Stimulated activated CD4-positive, alpha-beta T cell treated with anti-CD3 and anti-CD28 coated beads, TNF-alpha, amount 100 ng/mL, for 1 hour (primary cell): ENCODE results near the gene CMSS1.

Source experiments
- DNase-seq, 3 donors: peaks; one replicate each; pipeline ENCODE4 v3.0.0-alpha.2; 2020; ENCODE audit warnings: low read depth in 3 of 3, low spot score in 1 of 3

The CMSS1 gene

GRCh38 chr3:99981138-99981537, 163.5 kb downstream of the CMSS1 start:
- DNase-seq, result no peak

GRCh38 chr3:99982650-99983049, 165.0 kb downstream of the CMSS1 start:
- no peak for DNase-seq

- no peak for DNase-seq
These were observed 166.5 kb downstream of the CMSS1 start for GRCh38 chr3:99984139-99984538.

GRCh38 chr3:99984668-99985067, 167.0 kb downstream of the CMSS1 start:
- no peak for DNase-seq

GRCh38 chr3:99990179-99990578, 172.5 kb downstream of the CMSS1 start:
- no peak for DNase-seq

- no peak for DNase-seq
These were observed 179.6 kb downstream of the CMSS1 start for GRCh38 chr3:99997293-99997692.

GRCh38 chr3:99999536-99999935, 181.9 kb downstream of the CMSS1 start:
- DNase-seq, result no peak

DNA sequence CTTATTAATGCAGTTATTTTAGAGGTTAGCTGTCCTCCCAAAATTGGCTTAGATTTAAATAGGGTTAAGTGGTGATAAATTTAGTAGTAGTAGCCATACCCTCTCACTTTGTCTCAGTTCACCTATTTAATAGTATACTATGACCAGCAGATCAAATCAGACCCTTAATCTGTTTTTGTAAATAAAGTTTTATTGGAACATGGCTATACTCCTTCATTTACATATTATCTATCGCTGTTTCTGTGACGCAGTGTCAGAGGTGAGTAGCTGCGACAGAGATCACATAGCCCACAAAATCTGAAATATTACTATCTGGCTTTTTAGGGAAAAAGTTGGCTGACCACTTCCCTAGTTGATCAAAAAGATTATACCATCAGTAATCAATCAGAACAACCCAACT, 183.4 kb downstream of the CMSS1 start:
- DNase-seq, result no peak

DNA sequence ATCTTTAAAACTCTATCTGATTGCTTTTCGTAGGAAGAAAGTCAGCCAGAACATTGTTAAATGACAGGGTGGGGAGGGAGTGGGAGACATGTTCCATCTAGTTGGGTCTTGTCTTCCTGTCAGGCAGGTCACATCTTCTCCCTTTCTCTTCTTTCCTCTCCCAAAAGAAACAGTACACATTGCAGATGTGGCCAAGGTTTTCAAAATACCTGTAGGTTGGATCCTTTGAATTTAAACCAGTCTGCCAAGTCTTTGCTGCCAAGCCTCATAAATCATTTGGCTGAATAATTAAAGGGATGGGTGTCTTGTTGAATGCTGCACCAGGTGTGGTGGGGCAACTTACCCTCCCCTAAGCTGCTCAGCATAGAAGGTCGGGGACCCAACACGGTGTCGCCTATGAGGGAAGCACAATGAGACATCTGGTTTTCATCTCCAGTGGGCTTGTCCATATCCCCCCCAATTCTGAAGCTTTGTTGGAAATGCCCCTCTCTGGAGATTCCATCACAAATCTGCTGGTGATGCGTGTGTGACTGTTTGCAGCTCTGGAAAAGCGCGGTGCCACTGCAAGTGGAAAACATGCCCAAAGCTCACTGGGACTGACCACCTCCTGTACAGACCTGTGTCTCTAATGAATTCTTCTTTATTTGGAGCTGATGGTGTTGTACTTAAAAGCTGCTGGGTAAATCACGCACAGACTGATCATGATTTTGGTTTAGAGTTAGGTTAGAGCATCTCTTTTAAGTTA, 184.0 kb downstream of the CMSS1 start:
- DNase-seq, result no peak

GRCh38 chr3:100002599-100003350, 185.1 kb downstream of the CMSS1 start:
- no peak for DNase-seq

DNA sequence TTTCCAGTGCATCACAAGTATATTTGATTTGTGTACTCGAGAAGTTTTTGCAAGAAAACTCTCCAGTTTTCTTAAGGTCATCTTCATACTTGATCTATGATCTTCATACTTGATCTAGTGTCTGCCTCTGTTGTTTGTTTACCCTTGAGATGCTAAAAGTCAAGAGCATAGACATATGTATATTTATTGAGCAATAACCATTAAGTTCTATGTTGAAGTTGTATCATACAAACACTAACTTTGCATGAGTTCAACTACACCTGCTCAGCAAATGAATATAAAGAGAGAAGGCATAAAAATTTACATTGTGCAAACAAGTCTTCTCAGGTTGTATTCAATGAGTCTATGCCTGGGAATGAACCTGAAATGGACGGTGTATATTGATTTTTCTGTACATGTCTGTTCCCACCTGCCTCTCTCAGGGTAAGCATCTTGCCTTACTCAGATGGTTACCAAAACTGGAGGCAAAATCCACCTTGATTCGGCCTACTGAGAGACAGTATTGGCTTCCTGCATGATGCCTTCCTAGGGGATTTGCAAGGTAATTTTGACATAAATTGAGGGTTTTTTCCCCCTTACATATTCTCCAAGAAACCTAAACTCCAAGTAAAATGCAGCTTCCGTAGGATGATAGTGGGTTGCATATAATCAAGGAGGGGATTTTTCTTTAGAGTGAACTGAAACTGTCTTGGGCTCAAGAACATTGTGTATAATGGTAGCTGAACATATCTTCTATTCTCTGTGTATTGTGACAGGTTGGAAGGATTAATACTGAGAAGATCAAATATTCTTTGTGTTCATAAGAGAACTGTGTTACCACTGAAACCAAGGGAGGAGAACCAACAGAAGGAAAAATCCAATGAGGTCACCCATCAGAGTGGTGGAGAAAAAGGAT, 186.2 kb downstream of the CMSS1 start:
- DNase-seq, result no peak

DNA sequence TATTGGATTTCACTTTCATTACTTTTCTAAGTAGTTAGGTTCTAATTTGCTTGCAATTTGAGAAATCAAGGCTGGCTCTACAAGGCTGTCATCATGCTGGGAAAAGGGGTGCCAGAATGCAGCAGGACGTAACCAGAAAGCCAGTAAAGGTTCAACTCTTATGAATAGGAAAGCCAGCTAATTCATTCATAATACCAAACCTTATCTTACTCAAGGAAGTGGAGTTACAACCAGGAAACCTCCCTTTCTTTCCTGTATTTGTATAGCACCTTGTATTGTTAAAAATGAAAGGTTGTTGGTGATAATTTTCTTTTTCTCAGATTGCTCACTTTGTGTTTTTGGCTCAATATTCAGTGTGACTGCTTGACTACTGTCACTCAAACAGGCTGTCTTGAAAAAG, 187.3 kb downstream of the CMSS1 start:
- no peak for DNase-seq

DNA sequence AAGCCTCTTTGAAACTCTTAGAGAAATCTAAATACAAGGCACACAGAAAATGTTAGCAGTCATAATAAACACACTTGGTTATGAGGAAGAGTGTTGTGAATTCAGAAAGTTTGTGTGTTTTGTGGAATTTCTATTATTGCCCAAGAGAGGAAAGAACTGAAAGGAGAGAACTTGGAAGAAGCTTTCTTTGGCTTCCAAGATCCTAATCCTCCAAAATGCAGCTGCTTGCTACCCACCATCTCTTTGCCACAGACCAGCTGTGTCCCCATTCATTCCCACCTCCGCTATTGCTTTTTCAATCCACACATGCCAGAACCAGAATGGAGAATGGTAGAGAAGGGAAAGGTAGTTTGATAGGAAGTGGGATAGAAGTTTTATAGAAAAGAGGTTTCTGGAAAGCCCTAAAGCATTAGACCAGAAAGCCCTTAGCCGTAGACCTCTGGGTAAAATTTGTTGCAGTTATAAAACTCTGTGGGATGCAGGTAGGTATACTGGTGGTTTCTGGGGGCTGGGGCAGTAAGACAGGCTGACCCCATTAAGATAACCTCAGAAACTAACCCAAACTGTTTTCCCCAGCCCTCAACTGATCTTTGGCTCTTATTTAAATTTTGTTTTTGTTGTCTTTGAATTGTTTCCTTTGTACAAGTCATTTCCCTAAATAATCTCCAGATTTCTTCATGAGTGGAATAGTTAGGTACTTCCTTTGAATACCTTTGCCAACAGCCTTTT, 188.2 kb downstream of the CMSS1 start:
- DNase-seq, result no peak

DNA sequence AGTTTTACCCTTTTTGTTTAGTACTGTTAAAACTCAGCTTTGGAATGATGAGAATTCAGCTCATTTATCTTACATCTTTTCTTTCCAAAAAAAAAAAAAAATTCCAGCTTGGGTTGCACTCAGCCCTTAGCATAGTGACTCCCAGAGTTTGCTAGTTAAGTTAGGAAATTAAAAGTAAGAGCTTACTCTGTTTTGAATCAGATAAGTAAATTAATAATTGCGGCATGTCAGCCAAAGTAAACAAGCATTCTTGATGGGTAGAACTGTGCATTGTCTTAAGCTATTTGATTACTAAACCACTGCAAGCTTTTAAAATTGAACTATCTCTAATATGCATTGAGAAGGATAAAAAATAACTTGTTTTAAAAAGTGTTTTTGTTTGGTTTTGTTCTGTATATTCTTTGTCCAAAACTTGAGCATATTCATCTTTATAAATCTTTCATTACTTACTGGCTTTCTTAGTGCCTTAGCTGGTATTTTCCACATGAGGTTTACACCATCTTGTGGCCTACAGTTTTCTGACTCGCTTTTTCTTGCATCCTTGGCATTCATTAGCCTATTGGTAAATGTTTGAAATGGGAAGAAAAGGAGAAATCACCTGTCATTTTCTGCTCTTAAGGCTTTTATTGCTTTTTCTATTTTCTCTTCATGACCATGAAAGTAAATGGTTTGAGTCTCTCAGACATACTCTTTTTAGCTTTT, 189.1 kb downstream of the CMSS1 start:
- DNase-seq, result no peak

DNA sequence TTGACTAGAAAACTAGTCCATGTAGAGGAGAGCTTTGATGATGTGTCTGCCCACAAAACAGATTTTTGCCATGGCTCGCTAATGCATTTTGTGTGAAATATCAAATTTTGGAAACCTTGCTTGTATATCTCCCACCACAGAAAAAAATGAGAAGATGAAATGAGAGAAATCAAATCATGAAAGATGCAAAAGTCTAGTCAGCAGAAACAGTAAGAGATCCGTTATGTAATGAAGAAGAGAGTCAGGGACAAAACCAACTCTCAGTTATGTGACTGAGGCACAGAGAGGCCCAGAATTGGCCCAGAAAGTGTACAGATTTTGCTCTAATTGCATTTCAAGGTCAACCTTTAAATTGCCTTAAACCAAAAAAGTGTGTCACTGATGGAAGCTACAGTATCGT, 189.7 kb downstream of the CMSS1 start:
- DNase-seq, result no peak

DNA sequence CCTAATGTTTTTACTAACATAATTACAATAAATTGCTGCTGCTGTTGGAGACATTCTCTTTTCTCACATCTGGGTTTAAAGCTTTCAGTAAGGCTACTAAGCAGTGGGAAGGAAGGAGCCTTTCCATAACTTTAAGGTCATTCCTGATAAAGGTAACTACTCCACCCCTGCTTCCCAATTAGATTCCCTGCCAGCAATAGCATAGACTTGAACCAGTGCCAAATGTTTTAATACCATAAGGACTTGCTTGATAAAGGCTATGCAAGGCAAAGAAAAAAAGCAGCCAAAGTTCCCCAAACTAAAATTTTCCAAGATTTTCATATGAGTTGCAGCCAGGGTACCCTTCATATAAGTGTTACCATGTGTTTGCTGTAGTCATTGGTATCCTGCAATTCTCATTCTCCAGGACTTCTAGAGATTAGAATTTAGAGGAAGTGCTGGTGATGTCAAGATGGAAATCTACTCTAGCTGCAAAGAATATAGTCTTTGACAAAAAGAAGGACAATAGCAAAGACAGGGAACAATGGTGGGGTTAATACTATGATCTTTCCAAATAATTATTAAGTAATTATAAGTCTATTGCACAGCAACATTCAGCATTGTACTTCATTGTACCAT, 190.5 kb downstream of the CMSS1 start:
- no peak for DNase-seq

DNA sequence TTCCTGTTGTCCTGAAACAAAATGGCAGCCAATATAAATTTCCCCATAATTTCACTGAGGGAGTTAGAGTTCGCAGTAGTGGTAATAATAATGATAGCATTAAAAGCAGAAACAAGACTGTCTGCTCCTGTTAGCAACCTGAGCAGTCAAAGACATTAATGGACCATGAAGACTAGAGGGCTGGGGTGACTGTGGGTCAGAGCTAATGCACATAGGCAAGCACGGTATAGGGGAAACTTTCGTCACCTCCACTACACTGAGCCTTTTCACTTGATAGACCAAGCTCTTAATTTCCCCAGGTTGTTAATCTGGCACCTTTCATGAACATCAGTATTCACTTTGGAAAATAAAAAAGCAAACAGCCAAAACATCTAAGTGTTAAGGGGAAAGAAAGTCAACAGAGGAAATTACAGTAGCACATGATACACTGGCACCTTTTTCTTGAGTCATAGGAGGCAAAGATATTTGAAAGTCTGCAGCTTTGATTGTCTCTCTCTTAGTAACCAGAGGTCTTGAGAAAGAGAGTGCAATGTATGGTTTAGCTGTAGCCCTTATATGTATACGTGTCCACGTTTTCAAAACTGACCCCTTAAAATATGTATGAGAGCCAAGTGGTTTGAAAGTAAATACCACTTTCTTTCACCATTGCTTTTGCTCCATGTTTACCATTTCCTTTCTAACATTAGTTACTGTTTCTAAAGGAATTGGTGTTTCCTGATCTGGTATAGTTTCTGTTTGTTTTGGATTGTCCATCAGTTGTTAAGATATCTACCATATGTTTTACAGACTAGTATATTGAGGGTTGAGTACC, 191.8 kb downstream of the CMSS1 start:
- no peak for DNase-seq

- no peak for DNase-seq
These were observed 192.4 kb downstream of the CMSS1 start for GRCh38 chr3:100010087-100010417.

DNA sequence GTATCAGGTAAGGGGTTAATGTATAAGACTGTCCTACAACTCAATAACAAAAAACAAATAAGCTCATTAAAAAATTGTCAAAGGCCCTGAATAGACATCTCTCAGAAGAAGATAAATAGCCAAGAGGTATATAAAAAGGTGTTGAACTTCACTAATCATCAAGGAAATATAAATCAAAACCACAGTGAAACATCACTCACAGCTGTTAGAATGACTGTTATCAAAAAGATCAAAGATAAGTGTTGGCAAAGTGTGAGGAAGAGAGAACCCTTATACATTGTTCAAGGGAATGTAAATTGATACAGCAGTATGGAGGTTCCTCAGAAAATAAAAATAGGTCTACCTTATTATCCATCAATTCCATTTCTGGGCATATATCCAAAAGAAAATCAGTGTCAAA, 201.1 kb downstream of the CMSS1 start:
- DNase-seq, result no peak
